ENCODE results near the gene CASKIN2.

Gene CASKIN2

GRCh38 chr17:75540923-75541503, 25.7 kb upstream of the CASKIN2 start:
- Histone ChIP-seq H3K27me3 (ENCODE audit: control insufficient read depth, insufficient read depth, low read length) (no peaks in the 10 kb centered on the region), H3K36me3 (ENCODE audit: control insufficient read depth, low read depth, low read length) (no peaks in the 10 kb centered on the region), H3K9ac (ENCODE audit: low read length) (no peak overlapping the region), H3K4me1 (ENCODE audit: control insufficient read depth, low read depth, low read length) (no peaks in the 10 kb centered on the region), H3K27ac (ENCODE audit: low read length) (no peak overlapping the region), H3K4me3 (ENCODE audit: low read length) (no peak overlapping the region), H3K9me3 (ENCODE audit: control insufficient read depth, low read depth, low read length) (no peaks in the 10 kb centered on the region)

- Histone ChIP-seq H3K9ac (ENCODE audit: low read length) (no peak overlapping the region), H3K4me3 (ENCODE audit: low read length) (no peak overlapping the region), H3K4me1 (ENCODE audit: control insufficient read depth, low read depth, low read length) (no peaks in the 10 kb centered on the region), H3K36me3 (ENCODE audit: control insufficient read depth, low read depth, low read length) (no peaks in the 10 kb centered on the region), H3K27ac (ENCODE audit: low read length) (no peak overlapping the region), H3K27me3 (ENCODE audit: control insufficient read depth, insufficient read depth, low read length) (no peaks in the 10 kb centered on the region), H3K9me3 (ENCODE audit: control insufficient read depth, low read depth, low read length) (no peaks in the 10 kb centered on the region)
These were observed 24.8 kb upstream of the CASKIN2 start for GRCh38 chr17:75539967-75540729.

- no peaks in the 10 kb centered on the region for H3K36me3 ChIP-seq (ENCODE audit: control insufficient read depth, low read depth, low read length)
- H3K27me3 ChIP-seq (ENCODE audit: control insufficient read depth, insufficient read depth, low read length), result no peaks in the 10 kb centered on the region
- H3K9ac ChIP-seq (ENCODE audit: low read length), result no peak overlapping the region
- H3K9me3 ChIP-seq (ENCODE audit: control insufficient read depth, low read depth, low read length), result no peaks in the 10 kb centered on the region
- H3K27ac ChIP-seq (ENCODE audit: low read length), result no peak overlapping the region
- no peaks in the 10 kb centered on the region for H3K4me1 ChIP-seq (ENCODE audit: control insufficient read depth, low read depth, low read length)
- no peak overlapping the region for H3K4me3 ChIP-seq (ENCODE audit: low read length)
These were observed 21.0 kb upstream of the CASKIN2 start for GRCh38 chr17:75536366-75536765.

GRCh38 chr17:75535871-75536270, 20.5 kb upstream of the CASKIN2 start:
- Histone ChIP-seq H3K9ac (ENCODE audit: low read length) (no peak overlapping the region), H3K4me3 (ENCODE audit: low read length) (no peak overlapping the region), H3K9me3 (ENCODE audit: control insufficient read depth, low read depth, low read length) (no peaks in the 10 kb centered on the region), H3K36me3 (ENCODE audit: control insufficient read depth, low read depth, low read length) (no peaks in the 10 kb centered on the region), H3K27me3 (ENCODE audit: control insufficient read depth, insufficient read depth, low read length) (no peaks in the 10 kb centered on the region), H3K4me1 (ENCODE audit: control insufficient read depth, low read depth, low read length) (no peaks in the 10 kb centered on the region), H3K27ac (ENCODE audit: low read length) (no peak overlapping the region)

- Histone ChIP-seq H3K27ac (ENCODE audit: low read length) (no peak overlapping the region), H3K9ac (ENCODE audit: low read length) (no peak overlapping the region), H3K4me3 (ENCODE audit: low read length) (no peak overlapping the region), H3K27me3 (ENCODE audit: control insufficient read depth, insufficient read depth, low read length) (no peaks in the 10 kb centered on the region), H3K9me3 (ENCODE audit: control insufficient read depth, low read depth, low read length) (no peaks in the 10 kb centered on the region), H3K36me3 (ENCODE audit: control insufficient read depth, low read depth, low read length) (no peaks in the 10 kb centered on the region), H3K4me1 (ENCODE audit: control insufficient read depth, low read depth, low read length) (no peaks in the 10 kb centered on the region)
These were observed 19.8 kb upstream of the CASKIN2 start for GRCh38 chr17:75535119-75535537.

GRCh38 chr17:75531721-75532072, 16.4 kb upstream of the CASKIN2 start:
- no peak overlapping the region for H3K9ac ChIP-seq (ENCODE audit: low read length)
- no peaks in the 10 kb centered on the region for H3K36me3 ChIP-seq (ENCODE audit: control insufficient read depth, low read depth, low read length)
- no peak overlapping the region for H3K4me3 ChIP-seq (ENCODE audit: low read length)
- no peak overlapping the region for H3K27ac ChIP-seq (ENCODE audit: low read length)
- H3K27me3 ChIP-seq (ENCODE audit: control insufficient read depth, insufficient read depth, low read length), result peaks cover 6% of the 10 kb centered on the region
- no peaks in the 10 kb centered on the region for H3K4me1 ChIP-seq (ENCODE audit: control insufficient read depth, low read depth, low read length)
- H3K9me3 ChIP-seq (ENCODE audit: control insufficient read depth, low read depth, low read length), result no peaks in the 10 kb centered on the region

GRCh38 chr17:75530837-75531720, 15.7 kb upstream of the CASKIN2 start:
- Histone ChIP-seq H3K4me3 (ENCODE audit: low read length) (no peak overlapping the region), H3K4me1 (ENCODE audit: control insufficient read depth, low read depth, low read length) (no peaks in the 10 kb centered on the region), H3K27me3 (ENCODE audit: control insufficient read depth, insufficient read depth, low read length) (peaks cover 12% of the 10 kb centered on the region), H3K36me3 (ENCODE audit: control insufficient read depth, low read depth, low read length) (no peaks in the 10 kb centered on the region), H3K9ac (ENCODE audit: low read length) (no peak overlapping the region), H3K9me3 (ENCODE audit: control insufficient read depth, low read depth, low read length) (no peaks in the 10 kb centered on the region), H3K27ac (ENCODE audit: low read length) (no peak overlapping the region)

- peaks cover 11% of the 10 kb centered on the region for H3K36me3 ChIP-seq (ENCODE audit: control insufficient read depth, low read depth, low read length)
- peaks cover 6% of the 10 kb centered on the region for H3K4me1 ChIP-seq (ENCODE audit: control insufficient read depth, low read depth, low read length)
- peak overlapping the region; percentile 78 for H3K4me3 ChIP-seq (ENCODE audit: low read length)
- peaks cover 12% of the 10 kb centered on the region for H3K27me3 ChIP-seq (ENCODE audit: control insufficient read depth, insufficient read depth, low read length)
- no peak overlapping the region for H3K27ac ChIP-seq (ENCODE audit: low read length)
- peak overlapping the region; percentile 32 for H3K9ac ChIP-seq (ENCODE audit: low read length)
- no peaks in the 10 kb centered on the region for H3K9me3 ChIP-seq (ENCODE audit: control insufficient read depth, low read depth, low read length)
These were observed 11.4 kb upstream of the CASKIN2 start for GRCh38 chr17:75526555-75527270.

GRCh38 chr17:75525806-75526554, 10.6 kb upstream of the CASKIN2 start:
- H3K9me3 ChIP-seq (ENCODE audit: control insufficient read depth, low read depth, low read length), result no peaks in the 10 kb centered on the region
- H3K4me1 ChIP-seq (ENCODE audit: control insufficient read depth, low read depth, low read length), result peaks cover 6% of the 10 kb centered on the region
- peak overlapping the region; percentile 78 for H3K4me3 ChIP-seq (ENCODE audit: low read length)
- peaks cover 11% of the 10 kb centered on the region for H3K36me3 ChIP-seq (ENCODE audit: control insufficient read depth, low read depth, low read length)
- no peak overlapping the region for H3K27ac ChIP-seq (ENCODE audit: low read length)
- H3K27me3 ChIP-seq (ENCODE audit: control insufficient read depth, insufficient read depth, low read length), result peaks cover 12% of the 10 kb centered on the region
- peak overlapping the region; percentile 32 for H3K9ac ChIP-seq (ENCODE audit: low read length)

GRCh38 chr17:75524970-75525805, 9.9 kb upstream of the CASKIN2 start, which contains the start of gene LLGL2:
TSS of gene LLGL2 (plus strand) at chr17:75525697. CDS start at chr17:75543427, 17,730 bp downstream.
- Histone ChIP-seq H3K4me3 (ENCODE audit: low read length) (peak within 1 kb of the TSS; percentile 78), H3K9me3 (ENCODE audit: control insufficient read depth, low read depth, low read length) (no peaks in the 10 kb centered on the region), H3K4me1 (ENCODE audit: control insufficient read depth, low read depth, low read length) (peaks cover 6% of the 10 kb centered on the region), H3K27ac (ENCODE audit: low read length) (no peak within 1 kb of the TSS), H3K27me3 (ENCODE audit: control insufficient read depth, insufficient read depth, low read length) (peaks cover 12% of the 10 kb centered on the region), H3K9ac (ENCODE audit: low read length) (peak within 1 kb of the TSS; percentile 66), H3K36me3 (ENCODE audit: control insufficient read depth, low read depth, low read length) (peaks cover 11% of the 10 kb centered on the region)
